ENCODE measurements around the gene EPHB1. TPM values are rescaled to one million over a fixed set of nuclear protein-coding genes. Genes with fewer than 3 reads are reported as not detected.

Gene EPHB1
- total RNA-seq, 4 donors from 2014 or later, result 2.3 to 5.6 (median 4.6) TPM

DNA sequence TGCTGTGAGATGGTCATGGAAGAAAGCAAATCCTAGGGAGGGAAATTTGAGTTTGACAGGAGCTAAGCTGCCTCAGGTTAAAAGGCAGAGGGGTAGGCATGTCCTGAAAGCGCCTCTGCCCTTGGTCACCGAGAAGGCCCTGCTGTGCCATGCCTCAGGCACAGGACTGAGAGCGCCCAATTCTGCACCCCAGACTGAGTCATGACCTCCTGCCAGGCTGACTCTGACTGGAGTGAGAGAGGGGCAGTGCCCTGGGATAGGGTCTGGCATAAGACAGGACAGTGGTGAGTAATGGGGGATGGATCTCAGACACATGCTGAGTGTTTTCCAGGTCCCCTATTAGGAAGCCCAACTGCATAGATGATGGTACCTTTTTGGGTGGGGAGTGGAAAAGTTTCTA is 44.4 kb downstream of the EPHB1 start:
- Histone ChIP-seq H3K36me3 (no peaks in the 10 kb centered on the region), H3K4me3 (replicated peaks in 1 of 3) (no peak overlapping the region), H3K9me3 (no peaks in the 10 kb centered on the region), H3K4me1 (no peaks in the 10 kb centered on the region), H3K27ac (no peak overlapping the region), H3K27me3 (no peaks in the 10 kb centered on the region)
- TF ChIP-seq POLR2A (IDR thresholded peaks at IDR 0.05), result no peak
- TF ChIP-seq, protein P1, sequence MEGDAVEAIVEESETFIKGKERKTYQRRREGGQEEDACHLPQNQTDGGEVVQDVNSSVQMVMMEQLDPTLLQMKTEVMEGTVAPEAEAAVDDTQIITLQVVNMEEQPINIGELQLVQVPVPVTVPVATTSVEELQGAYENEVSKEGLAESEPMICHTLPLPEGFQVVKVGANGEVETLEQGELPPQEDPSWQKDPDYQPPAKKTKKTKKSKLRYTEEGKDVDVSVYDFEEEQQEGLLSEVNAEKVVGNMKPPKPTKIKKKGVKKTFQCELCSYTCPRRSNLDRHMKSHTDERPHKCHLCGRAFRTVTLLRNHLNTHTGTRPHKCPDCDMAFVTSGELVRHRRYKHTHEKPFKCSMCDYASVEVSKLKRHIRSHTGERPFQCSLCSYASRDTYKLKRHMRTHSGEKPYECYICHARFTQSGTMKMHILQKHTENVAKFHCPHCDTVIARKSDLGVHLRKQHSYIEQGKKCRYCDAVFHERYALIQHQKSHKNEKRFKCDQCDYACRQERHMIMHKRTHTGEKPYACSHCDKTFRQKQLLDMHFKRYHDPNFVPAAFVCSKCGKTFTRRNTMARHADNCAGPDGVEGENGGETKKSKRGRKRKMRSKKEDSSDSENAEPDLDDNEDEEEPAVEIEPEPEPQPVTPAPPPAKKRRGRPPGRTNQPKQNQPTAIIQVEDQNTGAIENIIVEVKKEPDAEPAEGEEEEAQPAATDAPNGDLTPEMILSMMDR (IDR thresholded peaks at IDR 0.05), result no peak
- no peak for DNase-seq
- intact Hi-C loops (cut with DNase I), result no loop called here
- 74 to 92% methylated on average over 3 of the region's 3 CpGs for WGBS, 2 donors

DNA sequence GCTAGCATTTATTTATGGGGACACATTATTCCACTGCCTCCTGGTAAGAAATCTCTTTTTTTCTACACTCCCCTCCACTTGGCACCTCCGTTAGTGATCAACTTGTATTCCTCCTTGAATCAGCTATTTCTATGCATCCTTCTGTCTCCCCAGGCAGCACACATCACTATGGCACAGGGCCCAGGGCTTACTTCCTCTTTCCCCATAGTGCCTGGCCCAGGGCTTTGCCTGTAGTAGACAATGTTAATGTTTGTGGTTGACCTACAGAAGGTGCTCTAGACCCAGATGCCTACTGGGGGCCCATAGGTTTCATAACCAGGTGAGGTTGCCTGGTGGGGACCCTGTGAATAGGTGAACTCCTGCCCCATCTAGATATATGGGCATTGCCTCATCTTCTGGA is 44.9 kb downstream of the EPHB1 start:
- no peaks in the 10 kb centered on the region for H3K36me3 ChIP-seq
- WGBS, 2 donors, result 76 to 78% methylated on average over 1 of the region's 1 CpG
- no peak for TF ChIP-seq POLR2A (IDR thresholded peaks at IDR 0.05)
- TF ChIP-seq, protein P1 (IDR thresholded peaks at IDR 0.05), result no peak
- intact Hi-C loops (cut with DNase I), result no loop called here
- H3K27ac ChIP-seq, result no peak overlapping the region
- no peaks in the 10 kb centered on the region for H3K27me3 ChIP-seq
- no peak overlapping the region for H3K4me3 ChIP-seq (replicated peaks in 1 of 3)
- DNase-seq, result no peak
- H3K4me1 ChIP-seq, result no peaks in the 10 kb centered on the region
- no peaks in the 10 kb centered on the region for H3K9me3 ChIP-seq

DNA sequence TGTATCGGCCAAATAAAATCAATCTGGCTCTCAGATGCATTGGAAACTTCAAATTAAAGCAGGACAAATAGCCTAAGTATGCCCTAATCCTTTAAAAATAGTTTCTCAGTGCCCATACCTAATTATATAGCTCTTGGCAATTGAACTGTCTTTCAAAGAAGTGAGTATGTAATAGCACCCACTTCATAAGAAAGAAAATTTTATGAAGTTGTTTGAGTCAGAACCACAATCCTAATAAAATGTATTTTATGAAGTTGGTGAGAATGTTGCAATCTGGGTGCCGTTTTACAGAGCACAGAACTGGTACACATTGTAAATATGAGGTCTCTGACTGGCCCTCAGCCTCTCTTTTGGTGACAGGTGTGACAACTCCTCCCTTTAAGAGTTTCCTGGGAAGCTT is 45.4 kb downstream of the EPHB1 start:
- 95% methylated on average over 2 of the region's 2 CpGs for WGBS, 2 donors
- H3K27ac ChIP-seq, result no peak overlapping the region
- no peaks in the 10 kb centered on the region for H3K9me3 ChIP-seq
- no peaks in the 10 kb centered on the region for H3K36me3 ChIP-seq
- TF ChIP-seq POLR2A (IDR thresholded peaks at IDR 0.05), result no peak
- TF ChIP-seq, protein P1 (IDR thresholded peaks at IDR 0.05), result no peak
- DNase-seq, result no peak
- no peak overlapping the region for H3K4me3 ChIP-seq (replicated peaks in 1 of 3)
- intact Hi-C loops (cut with DNase I), result no loop called here
- no peaks in the 10 kb centered on the region for H3K4me1 ChIP-seq
- H3K27me3 ChIP-seq, result no peaks in the 10 kb centered on the region

DNA sequence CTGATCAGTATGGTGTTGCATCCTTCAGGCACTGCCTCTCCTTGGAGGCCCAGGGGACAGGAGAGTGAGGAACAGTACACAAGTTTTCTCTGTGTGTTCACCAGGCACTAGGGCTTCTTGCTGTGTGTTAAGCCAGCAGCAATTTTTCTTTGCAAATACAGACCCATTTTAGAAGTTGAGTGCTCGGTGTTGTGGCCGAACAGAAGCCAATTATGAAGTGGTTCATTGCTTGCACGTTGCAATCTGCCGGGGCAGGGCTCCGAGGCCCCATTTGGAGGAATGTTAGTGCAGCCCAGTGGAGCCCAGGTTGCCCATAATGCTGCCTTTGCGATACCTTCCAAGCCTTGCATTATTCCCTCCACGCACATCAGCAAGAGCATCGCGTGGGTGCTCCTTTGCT is 51.0 kb downstream of the EPHB1 start:
- Histone ChIP-seq H3K27me3 (no peaks in the 10 kb centered on the region), H3K4me1 (no peaks in the 10 kb centered on the region), H3K9me3 (no peaks in the 10 kb centered on the region), H3K4me3 (replicated peaks in 1 of 3) (no peak overlapping the region), H3K27ac (no peak overlapping the region), H3K36me3 (no peaks in the 10 kb centered on the region)
- DNase-seq, result no peak
- no peak for TF ChIP-seq POLR2A (IDR thresholded peaks at IDR 0.05)
- 76 to 88% methylated on average over 9 of the region's 9 CpGs for WGBS, 2 donors
- intact Hi-C loops (cut with DNase I), result no loop called here

DNA sequence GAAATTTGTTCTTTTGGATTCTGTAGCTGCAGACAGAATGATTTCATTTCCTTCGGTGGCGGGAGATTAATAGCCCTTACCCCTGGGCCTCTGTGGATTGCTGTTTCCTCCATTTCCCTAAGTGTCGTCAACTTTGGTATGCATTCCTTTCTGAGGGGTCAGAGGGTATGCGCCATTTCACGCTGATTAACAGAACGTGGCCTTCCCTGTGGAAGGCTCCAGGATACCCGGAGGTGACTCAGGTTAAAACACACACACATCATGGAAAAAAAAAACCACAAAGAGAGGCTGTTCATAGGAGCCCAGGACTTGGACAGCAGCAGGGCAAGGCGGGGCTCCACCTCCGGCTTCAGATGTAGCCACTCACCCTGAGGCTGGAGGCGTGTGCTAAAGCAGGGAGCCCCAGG is 51.9 kb downstream of the EPHB1 start:
- H3K4me1 ChIP-seq, result no peaks in the 10 kb centered on the region
- H3K9me3 ChIP-seq, result no peaks in the 10 kb centered on the region
- H3K27me3 ChIP-seq, result no peaks in the 10 kb centered on the region
- TF ChIP-seq, protein P1 (IDR thresholded peaks at IDR 0.05), result no peak
- no peak for TF ChIP-seq POLR2A (IDR thresholded peaks at IDR 0.05)
- 64 to 73% methylated on average over 10 of the region's 10 CpGs for WGBS, 2 donors
- H3K4me3 ChIP-seq (replicated peaks in 1 of 3), result no peak overlapping the region
- no peaks in the 10 kb centered on the region for H3K36me3 ChIP-seq
- intact Hi-C loops (cut with DNase I), result no loop called here
- H3K27ac ChIP-seq, result no peak overlapping the region
- DNase-seq, result peak in 1 of 2 donors; percentile 8

DNA sequence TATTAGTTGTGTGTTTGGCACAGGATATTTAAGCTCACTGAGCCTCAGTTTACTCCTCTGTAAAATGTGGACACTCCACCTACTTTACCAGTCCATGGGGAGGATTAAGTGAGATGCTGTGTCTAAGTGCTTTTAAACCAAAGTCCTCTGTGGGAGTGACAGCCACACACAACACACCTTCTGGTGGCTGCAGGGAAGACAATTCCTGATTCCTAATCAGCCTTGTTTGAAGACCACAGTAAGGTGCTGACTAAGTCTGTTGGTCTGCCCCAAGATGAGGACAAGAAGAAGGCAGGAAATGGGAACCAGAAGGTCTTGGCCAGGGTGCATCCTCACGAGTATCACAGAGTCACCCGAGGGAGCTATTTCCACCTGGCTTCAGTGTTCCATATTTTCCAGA is 52.3 kb downstream of the EPHB1 start:
- Histone ChIP-seq H3K4me1 (no peaks in the 10 kb centered on the region), H3K9me3 (no peaks in the 10 kb centered on the region), H3K27me3 (no peaks in the 10 kb centered on the region), H3K27ac (no peak overlapping the region), H3K36me3 (no peaks in the 10 kb centered on the region), H3K4me3 (replicated peaks in 1 of 3) (no peak overlapping the region)
- intact Hi-C loops (cut with DNase I), result no loop called here
- no peak for DNase-seq
- TF ChIP-seq POLR2A (IDR thresholded peaks at IDR 0.05), result no peak
- TF ChIP-seq, protein P1 (IDR thresholded peaks at IDR 0.05), result no peak
- 39 to 84% methylated on average over 2 of the region's 2 CpGs for WGBS, 2 donors

Data from thyroid gland (tissue), 4 donors.